H1 (cell line): Measurements from ENCODE around the gene HLF.

ENCODE experiments used
- CBX5 ChIP-seq: fragments of 300-800, 300-1000 bp; sonication (generic); IDR thresholded peaks from 2 replicates; pipeline ENCODE4 v1.7.1; 2016; ENCODE audit warnings: antibody characterized with exemption, low read length, low read depth
- JUN ChIP-seq: IDR thresholded peaks from 2 replicates; pipeline ENCODE4 v1.6.1; 2011; ENCODE audit warnings: low read depth, mild to moderate bottlenecking, improper control_type of control experiment, low read length
- POLR2AphosphoS5 ChIP-seq: IDR thresholded peaks from 2 replicates; pipeline ENCODE4 v1.6.1; 2011; ENCODE audit warnings: low read depth, low read length

GRCh38 chr17:55295411-55296170 lies 30.8 kb downstream of the HLF start:
- TF ChIP-seq JUN (no peak), POLR2AphosphoS5 (no peak), CBX5 (no peak)
